GM23338 (cell line): ENCODE results near the gene KCNH8. TPM values are rescaled to one million over a fixed set of nuclear protein-coding genes. Genes with fewer than 3 reads are reported as not detected.

Experiments
- ATAC-seq: fragments of 200-7000 bp; cut with Tn5 transposase; 3 replicates; pipeline ENCODE4 v1.9.1; 2020
- DNase-seq: peaks from one replicate; pipeline ENCODE4 v3.0.0-alpha.2; 2015; ENCODE audit warnings: low spot score
- H2AFZ ChIP-seq: fragments of 200-600 bp; sonication (generic); 2 replicates; pipeline ENCODE4 v1.8.0; 2016; ENCODE audit warnings: antibody characterized with exemption, mild to moderate bottlenecking, moderate library complexity
- H3F3A ChIP-seq: fragments of 200-600 bp; sonication (generic); replicated peaks from 2 replicates; pipeline ENCODE4 v1.8.0; 2017; ENCODE audit warnings: antibody characterized with exemption, mixed run types, low read depth
- H3K27ac ChIP-seq: fragments of 200-600 bp; sonication (generic); 2 replicates; pipeline ENCODE4 v1.6.1; 2016; ENCODE audit warnings: low read depth
- H3K27me3 ChIP-seq: fragments of 200-600 bp; sonication (generic); 2 replicates; pipeline ENCODE4 v1.8.0; 2016; ENCODE audit warnings: mild to moderate bottlenecking, mixed run types, moderate library complexity; ENCODE audit not compliant: insufficient read depth
- H3K36me3 ChIP-seq: fragments of 200-600 bp; sonication (generic); 2 replicates; pipeline ENCODE4 v1.8.0; 2016; ENCODE audit warnings: mild to moderate bottlenecking; ENCODE audit not compliant: insufficient read depth
- H3K4me1 ChIP-seq: fragments of 200-600 bp; sonication (generic); 2 replicates; pipeline ENCODE4 v1.8.0; 2016; ENCODE audit warnings: mild to moderate bottlenecking, moderate library complexity; ENCODE audit not compliant: insufficient read depth
- H3K4me2 ChIP-seq: fragments of 200-600 bp; sonication (generic); 2 replicates; pipeline ENCODE4 v1.7.1; 2017; ENCODE audit warnings: mixed run types
- H3K4me3 ChIP-seq: fragments of 200-600 bp; sonication (generic); 2 replicates; pipeline ENCODE4 v1.6.1; 2016; ENCODE audit warnings: mixed run types
- H3K79me2 ChIP-seq: fragments of 200-600 bp; sonication (generic); replicated peaks from 2 replicates; pipeline ENCODE4 v1.8.0; 2017; ENCODE audit warnings: mild to moderate bottlenecking; ENCODE audit not compliant: insufficient read depth
- H3K9me2 ChIP-seq: fragments of 200-600 bp; sonication (generic); 2 replicates; pipeline ENCODE4 v1.8.0; 2017; ENCODE audit not compliant: insufficient read depth
- H4K20me1 ChIP-seq: fragments of 200-600 bp; sonication (generic); replicated peaks from 2 replicates; pipeline ENCODE4 v1.8.0; 2017; ENCODE audit warnings: mild to moderate bottlenecking; ENCODE audit not compliant: insufficient read depth
- H3K27ac Mint-ChIP-seq: 2 replicates; pipeline ENCODE4 v1.8.0; 2020; ENCODE audit warnings: inconsistent platforms, mild to moderate bottlenecking, moderate library complexity, mixed read lengths
- H3K27me3 Mint-ChIP-seq: 3 replicates; pipeline ENCODE4 v1.8.0; 2022; ENCODE audit warnings: low read depth, mild to moderate bottlenecking, moderate library complexity, mixed read lengths, inconsistent platforms; ENCODE audit not compliant: insufficient read depth, poor library complexity
- H3K36me3 Mint-ChIP-seq: 3 replicates; pipeline ENCODE4 v1.8.0; 2021; ENCODE audit warnings: low read depth, mild to moderate bottlenecking, inconsistent platforms, moderate library complexity, mixed read lengths
- H3K4me1 Mint-ChIP-seq: 3 replicates; pipeline ENCODE4 v1.8.0; 2020; ENCODE audit warnings: mild to moderate bottlenecking, inconsistent platforms, mixed read lengths
- H3K4me3 Mint-ChIP-seq: 3 replicates; pipeline ENCODE4 v1.8.0; 2021; ENCODE audit warnings: moderate library complexity, mild to moderate bottlenecking, inconsistent platforms, mixed read lengths
- H3K9me3 Mint-ChIP-seq: 3 replicates; pipeline ENCODE4 v1.8.0; 2020; ENCODE audit warnings: moderate library complexity, mild to moderate bottlenecking, inconsistent platforms, mixed read lengths
- CREB1 ChIP-seq: fragments of 250-450 bp; sonication (Bioruptor Pico); IDR thresholded peaks from 2 replicates; pipeline ENCODE4 v1.5.0; 2020; ENCODE audit warnings: low read depth, mild to moderate bottlenecking, moderate library complexity
- REST ChIP-seq: IDR thresholded peaks from one replicate; pipeline ENCODE4 v1.6.1; 2018; ENCODE audit warnings: antibody characterized with exemption; ENCODE audit not compliant: unreplicated experiment
- STAT1 ChIP-seq: IDR thresholded peaks from one replicate; pipeline ENCODE4 v1.6.1; 2016; ENCODE audit warnings: antibody characterized with exemption; ENCODE audit not compliant: unreplicated experiment
- ZNF331 ChIP-seq: fragments of 250-450 bp; sonication (Bioruptor Pico); IDR thresholded peaks from 2 replicates; pipeline ENCODE4 v1.5.0; 2020; ENCODE audit warnings: low read depth, mild to moderate bottlenecking, moderate library complexity
- ZNF462 ChIP-seq: fragments of 250-450 bp; sonication (Bioruptor Pico); IDR thresholded peaks from 2 replicates; pipeline ENCODE4 v1.5.0; 2020; ENCODE audit warnings: mild to moderate bottlenecking, moderate library complexity
- polyA plus RNA-seq: library from polyadenylated mRNA; unstranded; fragments of >200 nt; fragmentation: Nextera tagmentation; extraction: Ambion mirVana; gene quantifications from 2 replicates; pipeline ENCODE4 v1.2.1, GENCODE V29; 2016
- total RNA-seq: library from RNA; depleted of rRNA; stranded (reverse); fragments of >200 nt; shearing (Covaris generic); gene quantifications from 2 replicates; pipeline ENCODE4 v1.2.3, GENCODE V29; 2014
- TF ChIP-seq, protein P1 (sequence below), 2 experiments: fragments of 200-600 bp in 1 of 2; sonication (generic) in 1 of 2; conservative IDR thresholded peaks; 2 replicates each; pipeline versions ENCODE4 v1.5.1 to v1.6.1; 2016 to 2017; ENCODE audit warnings: antibody characterized with exemption in 2 of 2, low read depth in 2 of 2, mild to moderate bottlenecking in 2 of 2, moderate library complexity in 1 of 2

Gene KCNH8
- total and polyA plus RNA-seq, 2 experiments from 2014 or later = 1.3 to 3.4 TPM

DNA sequence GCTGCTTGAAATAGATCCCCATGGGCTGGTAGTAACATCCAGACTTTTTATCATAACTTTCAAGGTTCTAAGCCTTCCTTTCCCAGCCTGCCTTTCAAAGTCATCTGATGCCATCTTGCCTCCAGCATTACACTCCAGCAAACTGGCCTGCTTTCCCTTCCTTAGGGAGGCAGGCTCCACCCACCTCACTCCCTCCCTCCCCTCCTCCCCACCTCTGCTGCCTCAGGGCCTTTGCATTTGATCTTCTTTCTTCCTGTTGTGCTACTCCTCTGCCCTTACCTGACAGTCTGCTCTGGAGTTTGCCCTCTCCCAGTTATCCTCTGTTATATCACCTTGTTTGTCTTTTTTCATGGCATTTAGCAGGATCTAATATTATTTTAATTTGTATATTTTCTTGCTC, 319.5 kb downstream of the KCNH8 start:
- H3K27me3 Mint-ChIP-seq = no peaks in the 10 kb centered on the region
- no peaks in the 10 kb centered on the region; the same call in 1 of the 2 replicates for H3K4me1 ChIP-seq
- peaks cover 12% of the 10 kb centered on the region for H3K4me1 Mint-ChIP-seq
- DNase-seq = peak; percentile 27
- H2AFZ ChIP-seq = no peak overlapping the region
- H3K4me3 ChIP-seq = no peak overlapping the region
- H3K79me2 ChIP-seq = no peaks in the 10 kb centered on the region
- no peak overlapping the region for H3K4me3 Mint-ChIP-seq
- no peaks in the 10 kb centered on the region for H3K36me3 ChIP-seq
- no peak overlapping the region for H3K27ac ChIP-seq
- H3K9me3 Mint-ChIP-seq = peaks cover 10% of the 10 kb centered on the region
- no peaks in the 10 kb centered on the region for H3F3A ChIP-seq
- no peaks in the 10 kb centered on the region for H3K9me2 ChIP-seq
- no peaks in the 10 kb centered on the region for H3K27me3 ChIP-seq
- no peak for ATAC-seq
- no peak overlapping the region for H3K4me2 ChIP-seq
- no peaks in the 10 kb centered on the region for H4K20me1 ChIP-seq
- TF ChIP-seq REST = no peak
- TF ChIP-seq CREB1 (CRISPR knock-in tag) = no peak
- no peak for TF ChIP-seq STAT1
- TF ChIP-seq, protein P1, sequence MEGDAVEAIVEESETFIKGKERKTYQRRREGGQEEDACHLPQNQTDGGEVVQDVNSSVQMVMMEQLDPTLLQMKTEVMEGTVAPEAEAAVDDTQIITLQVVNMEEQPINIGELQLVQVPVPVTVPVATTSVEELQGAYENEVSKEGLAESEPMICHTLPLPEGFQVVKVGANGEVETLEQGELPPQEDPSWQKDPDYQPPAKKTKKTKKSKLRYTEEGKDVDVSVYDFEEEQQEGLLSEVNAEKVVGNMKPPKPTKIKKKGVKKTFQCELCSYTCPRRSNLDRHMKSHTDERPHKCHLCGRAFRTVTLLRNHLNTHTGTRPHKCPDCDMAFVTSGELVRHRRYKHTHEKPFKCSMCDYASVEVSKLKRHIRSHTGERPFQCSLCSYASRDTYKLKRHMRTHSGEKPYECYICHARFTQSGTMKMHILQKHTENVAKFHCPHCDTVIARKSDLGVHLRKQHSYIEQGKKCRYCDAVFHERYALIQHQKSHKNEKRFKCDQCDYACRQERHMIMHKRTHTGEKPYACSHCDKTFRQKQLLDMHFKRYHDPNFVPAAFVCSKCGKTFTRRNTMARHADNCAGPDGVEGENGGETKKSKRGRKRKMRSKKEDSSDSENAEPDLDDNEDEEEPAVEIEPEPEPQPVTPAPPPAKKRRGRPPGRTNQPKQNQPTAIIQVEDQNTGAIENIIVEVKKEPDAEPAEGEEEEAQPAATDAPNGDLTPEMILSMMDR (conservative IDR thresholded peaks at IDR 0.05; ENCODE audit: low read depth in 2 of 2) = no peak
- TF ChIP-seq ZNF331 (CRISPR knock-in tag) = no peak
- no peak for TF ChIP-seq ZNF462 (CRISPR knock-in tag)
- no peak overlapping the region for H3K27ac Mint-ChIP-seq
- peaks cover 15% of the 10 kb centered on the region for H3K36me3 Mint-ChIP-seq
